Measurements from ENCODE around the gene MYF5. TPM values are rescaled to one million over a fixed set of nuclear protein-coding genes. Genes with fewer than 3 reads are reported as not detected.

MYF5 gene
- total and polyA plus RNA-seq, 10 of the 15 experiments (the other 5 are each of a cell fraction or from before 2014, with no cell fraction given) = not detected

DNA sequence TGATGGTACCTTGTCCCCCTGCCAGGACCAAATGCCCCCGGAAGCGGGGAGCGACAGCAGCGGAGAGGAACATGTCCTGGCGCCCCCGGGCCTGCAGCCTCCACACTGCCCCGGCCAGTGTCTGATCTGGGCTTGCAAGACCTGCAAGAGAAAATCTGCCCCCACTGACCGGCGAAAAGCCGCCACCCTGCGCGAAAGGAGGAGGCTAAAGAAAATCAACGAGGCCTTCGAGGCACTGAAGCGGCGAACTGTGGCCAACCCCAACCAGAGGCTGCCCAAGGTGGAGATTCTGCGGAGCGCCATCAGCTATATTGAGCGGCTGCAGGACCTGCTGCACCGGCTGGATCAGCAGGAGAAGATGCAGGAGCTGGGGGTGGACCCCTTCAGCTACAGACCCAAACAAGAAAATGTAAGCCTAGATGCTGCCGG is 8.9 kb upstream of the MYF5 start (continued):
- TF ChIP-seq, protein P1, sequence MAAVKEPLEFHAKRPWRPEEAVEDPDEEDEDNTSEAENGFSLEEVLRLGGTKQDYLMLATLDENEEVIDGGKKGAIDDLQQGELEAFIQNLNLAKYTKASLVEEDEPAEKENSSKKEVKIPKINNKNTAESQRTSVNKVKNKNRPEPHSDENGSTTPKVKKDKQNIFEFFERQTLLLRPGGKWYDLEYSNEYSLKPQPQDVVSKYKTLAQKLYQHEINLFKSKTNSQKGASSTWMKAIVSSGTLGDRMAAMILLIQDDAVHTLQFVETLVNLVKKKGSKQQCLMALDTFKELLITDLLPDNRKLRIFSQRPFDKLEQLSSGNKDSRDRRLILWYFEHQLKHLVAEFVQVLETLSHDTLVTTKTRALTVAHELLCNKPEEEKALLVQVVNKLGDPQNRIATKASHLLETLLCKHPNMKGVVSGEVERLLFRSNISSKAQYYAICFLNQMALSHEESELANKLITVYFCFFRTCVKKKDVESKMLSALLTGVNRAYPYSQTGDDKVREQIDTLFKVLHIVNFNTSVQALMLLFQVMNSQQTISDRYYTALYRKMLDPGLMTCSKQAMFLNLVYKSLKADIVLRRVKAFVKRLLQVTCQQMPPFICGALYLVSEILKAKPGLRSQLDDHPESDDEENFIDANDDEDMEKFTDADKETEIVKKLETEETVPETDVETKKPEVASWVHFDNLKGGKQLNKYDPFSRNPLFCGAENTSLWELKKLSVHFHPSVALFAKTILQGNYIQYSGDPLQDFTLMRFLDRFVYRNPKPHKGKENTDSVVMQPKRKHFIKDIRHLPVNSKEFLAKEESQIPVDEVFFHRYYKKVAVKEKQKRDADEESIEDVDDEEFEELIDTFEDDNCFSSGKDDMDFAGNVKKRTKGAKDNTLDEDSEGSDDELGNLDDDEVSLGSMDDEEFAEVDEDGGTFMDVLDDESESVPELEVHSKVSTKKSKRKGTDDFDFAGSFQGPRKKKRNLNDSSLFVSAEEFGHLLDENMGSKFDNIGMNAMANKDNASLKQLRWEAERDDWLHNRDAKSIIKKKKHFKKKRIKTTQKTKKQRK (IDR thresholded peaks at IDR 0.05; ENCODE audit: low read depth, low read length) = no peak
- TF ChIP-seq ZNF384 (IDR thresholded peaks at IDR 0.05; ENCODE audit: borderline replicate concordance, low read depth, low read length) = no peak
- no peak for TF ChIP-seq WRNIP1 (IDR thresholded peaks at IDR 0.05; ENCODE audit: borderline replicate concordance, low read depth, low read length)
- TF ChIP-seq BACH1 (IDR thresholded peaks at IDR 0.05; ENCODE audit: borderline replicate concordance) = no peak

DNA sequence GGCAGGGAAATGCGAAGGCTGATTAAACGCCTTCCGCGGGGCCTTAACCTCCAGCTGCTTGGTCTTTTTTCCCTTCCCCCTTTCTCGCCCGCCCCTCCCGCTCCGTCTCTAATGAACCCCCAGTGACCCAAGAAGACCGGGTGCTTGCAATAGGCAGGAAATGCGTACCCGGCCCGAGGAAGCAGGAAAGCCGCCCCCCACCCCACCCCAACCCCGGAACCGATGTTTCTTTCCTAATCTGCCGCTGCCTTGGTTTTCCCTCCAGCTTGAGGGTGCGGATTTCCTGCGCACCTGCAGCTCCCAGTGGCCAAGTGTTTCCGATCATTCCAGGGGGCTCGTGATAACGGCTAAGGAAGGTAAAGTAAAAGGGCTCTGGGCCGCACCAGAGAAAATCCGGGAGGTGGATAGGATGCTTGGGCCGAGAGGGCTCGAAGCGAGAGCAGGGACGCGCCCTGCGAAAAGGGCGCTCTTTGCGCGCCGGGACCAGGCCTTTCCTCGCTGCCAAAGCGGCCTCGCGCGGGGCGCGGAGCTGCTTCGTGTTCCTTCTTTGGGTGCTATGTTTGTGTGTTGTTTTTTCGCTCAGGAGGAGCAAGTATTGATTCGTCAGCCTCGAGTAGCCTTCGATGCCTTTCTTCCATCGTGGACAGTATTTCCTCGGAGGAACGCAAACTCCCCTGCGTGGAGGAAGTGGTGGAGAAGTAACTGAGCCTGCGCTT is 8.3 kb upstream of the MYF5 start:
- in situ Hi-C loops (cut with MboI) (no loop called here), intact Hi-C loops (cut with micrococcal nuclease; ENCODE audit: unreplicated experiment) (no loop called here)
- H3K9me3 ChIP-seq (replicated peaks; ENCODE audit: control insufficient read depth, insufficient read depth, low read length) = no peaks in the 10 kb centered on the region
- no peak overlapping the region for H3K9ac ChIP-seq (ENCODE audit: control insufficient read depth, insufficient read depth, low read length)
- no peaks in the 10 kb centered on the region for H4K20me1 ChIP-seq (ENCODE audit: control insufficient read depth, insufficient read depth)
- FAIRE-seq (no peak), DNase-seq (ENCODE audit: low read depth, low spot score) (no peak), ATAC-seq (no peak)
- RAD21 ChIA-PET (ENCODE audit: unreplicated experiment) = no interaction called here
- no peak overlapping the region for H2AFZ ChIP-seq (ENCODE audit: control insufficient read depth, low read depth, low read length)
- H3K4me3 ChIP-seq = no peak overlapping the region
- peak overlapping the region; percentile 22; the same call in 1 of the 2 replicates for H3K4me2 ChIP-seq (ENCODE audit: control insufficient read depth, insufficient read depth)
- no peaks in the 10 kb centered on the region for H3K36me3 ChIP-seq (ENCODE audit: control insufficient read depth in 2 of 2, insufficient read depth in 2 of 2, low read length in 1 of 2)
- no peaks in the 10 kb centered on the region for H3K79me2 ChIP-seq (ENCODE audit: control insufficient read depth, insufficient read depth, low read length)
- no TSS peak for BruUV-seq (replicated peaks)
- H3K27ac ChIP-seq (ENCODE audit: control insufficient read depth, insufficient read depth) = no peak overlapping the region
- SMC1A ChIA-PET (ENCODE audit: uncharacterized antibody, unreplicated experiment) = no interaction called here
- WGBS (ENCODE audit: insufficient coverage, insufficient replicate concordance, low lambda C conversion rate, missing lambda C conversion rate) = 14% methylated on average over 48 of the region's 50 CpGs
- H3K27me3 ChIP-seq (replicated peaks in 1 of 2; ENCODE audit: control insufficient read depth in 2 of 2, insufficient read depth in 2 of 2, low read length in 1 of 2) = peaks cover 2 to 14% of the 10 kb centered on the region in 2 experiments; a peak in 3 of 4 replicates
- CTCF ChIA-PET = no interaction called here
- H3K4me1 ChIP-seq (ENCODE audit: control insufficient read depth, insufficient read depth, low read length) = peaks cover 7% of the 10 kb centered on the region; the same call in 1 of the 2 replicates
- POLR2A ChIA-PET = no interaction called here
- TF ChIP-seq, protein P2, sequence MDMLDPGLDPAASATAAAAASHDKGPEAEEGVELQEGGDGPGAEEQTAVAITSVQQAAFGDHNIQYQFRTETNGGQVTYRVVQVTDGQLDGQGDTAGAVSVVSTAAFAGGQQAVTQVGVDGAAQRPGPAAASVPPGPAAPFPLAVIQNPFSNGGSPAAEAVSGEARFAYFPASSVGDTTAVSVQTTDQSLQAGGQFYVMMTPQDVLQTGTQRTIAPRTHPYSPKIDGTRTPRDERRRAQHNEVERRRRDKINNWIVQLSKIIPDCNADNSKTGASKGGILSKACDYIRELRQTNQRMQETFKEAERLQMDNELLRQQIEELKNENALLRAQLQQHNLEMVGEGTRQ (IDR thresholded peaks at IDR 0.05; ENCODE audit: borderline replicate concordance, low read depth, low read length) = no peak
- no peak for TF ChIP-seq EED (IDR thresholded peaks at IDR 0.05; ENCODE audit: low read depth)
- TF ChIP-seq ZZZ3 (IDR thresholded peaks at IDR 0.05; ENCODE audit: control insufficient read depth, insufficient read length, low read depth) = no peak
- no peak for TF ChIP-seq HDAC2 (IDR thresholded peaks at IDR 0.05)
- no peak for TF ChIP-seq RAD51 (IDR thresholded peaks at IDR 0.05)
- TF ChIP-seq, protein P3, sequence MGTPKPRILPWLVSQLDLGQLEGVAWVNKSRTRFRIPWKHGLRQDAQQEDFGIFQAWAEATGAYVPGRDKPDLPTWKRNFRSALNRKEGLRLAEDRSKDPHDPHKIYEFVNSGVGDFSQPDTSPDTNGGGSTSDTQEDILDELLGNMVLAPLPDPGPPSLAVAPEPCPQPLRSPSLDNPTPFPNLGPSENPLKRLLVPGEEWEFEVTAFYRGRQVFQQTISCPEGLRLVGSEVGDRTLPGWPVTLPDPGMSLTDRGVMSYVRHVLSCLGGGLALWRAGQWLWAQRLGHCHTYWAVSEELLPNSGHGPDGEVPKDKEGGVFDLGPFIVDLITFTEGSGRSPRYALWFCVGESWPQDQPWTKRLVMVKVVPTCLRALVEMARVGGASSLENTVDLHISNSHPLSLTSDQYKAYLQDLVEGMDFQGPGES (IDR thresholded peaks at IDR 0.05) = no peak
- no peak for TF ChIP-seq TCF3 (IDR thresholded peaks at IDR 0.05; ENCODE audit: borderline replicate concordance, insufficient read depth, low read depth, low read length)
- no peak for TF ChIP-seq HDGF (IDR thresholded peaks at IDR 0.05)
- TF ChIP-seq ZNF622 (IDR thresholded peaks at IDR 0.05) = no peak
- TF ChIP-seq ZNF384 (IDR thresholded peaks at IDR 0.05; ENCODE audit: borderline replicate concordance, low read depth, low read length) = no peak
- TF ChIP-seq, protein P4, sequence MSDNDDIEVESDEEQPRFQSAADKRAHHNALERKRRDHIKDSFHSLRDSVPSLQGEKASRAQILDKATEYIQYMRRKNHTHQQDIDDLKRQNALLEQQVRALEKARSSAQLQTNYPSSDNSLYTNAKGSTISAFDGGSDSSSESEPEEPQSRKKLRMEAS (IDR thresholded peaks at IDR 0.05; ENCODE audit: low read depth, low read length) = no peak
- TF ChIP-seq RBBP5 (conservative IDR thresholded peaks at IDR 0.05) = no peak
- TF ChIP-seq MEF2B (IDR thresholded peaks at IDR 0.05; ENCODE audit: partially characterized antibody, poor library complexity, severe bottlenecking) = no peak
- no peak for TF ChIP-seq TCF7 (IDR thresholded peaks at IDR 0.05; ENCODE audit: borderline replicate concordance)
- no peak for TF ChIP-seq DPF2 (IDR thresholded peaks at IDR 0.05)
- TF ChIP-seq SUZ12 (IDR thresholded peaks at IDR 0.05; ENCODE audit: unreplicated experiment) = no peak

All from GM12878 (cell line).